Femur (tissue), 1 donor: ENCODE data around the gene SP100.
"Not testable (repeated sequence)": the region's sequence is repeated elsewhere in the genome, so short reads cannot be mapped to it uniquely, and the experiment has no call there.

ENCODE experiments used
- DNase-seq: peaks from one replicate; pipeline ENCODE4 v3.0.0-alpha.2; 2017

The SP100 gene

GRCh38 chr2:230416061-230416721 is at the start of gene SP100:
Gene SP100, plus strand, starts transcription at chr2:230416201. Its CDS starts 96 bp downstream, at chr2:230416297.
- peak; percentile 82 for DNase-seq

DNA sequence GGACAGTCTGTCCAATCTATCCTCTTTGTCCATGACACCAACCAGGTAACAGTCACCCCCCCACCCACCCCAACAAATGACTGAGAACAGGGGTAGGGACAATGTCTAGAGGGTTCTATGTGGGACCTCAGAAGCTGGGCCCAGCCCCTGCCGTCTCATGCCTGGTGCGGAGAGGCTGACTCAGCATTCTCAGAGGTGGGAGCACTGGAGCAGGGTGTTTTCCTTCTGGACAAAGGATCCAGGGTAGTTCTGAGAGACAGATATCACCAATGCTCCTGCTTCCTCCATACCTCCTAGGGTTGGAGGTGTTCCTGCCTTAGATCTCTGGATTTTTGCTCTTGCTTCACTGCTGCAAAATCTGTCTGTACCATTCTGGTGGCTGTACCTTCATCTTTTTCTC is 33.9 kb upstream of the SP100 start:
- no peak for DNase-seq

- DNase-seq = no peak
Observed at GRCh38 chr2:230383453-230383852, 32.5 kb upstream of the SP100 start.

- DNase-seq = no peak
Observed at GRCh38 chr2:230384986-230385385, 31.0 kb upstream of the SP100 start.

DNA sequence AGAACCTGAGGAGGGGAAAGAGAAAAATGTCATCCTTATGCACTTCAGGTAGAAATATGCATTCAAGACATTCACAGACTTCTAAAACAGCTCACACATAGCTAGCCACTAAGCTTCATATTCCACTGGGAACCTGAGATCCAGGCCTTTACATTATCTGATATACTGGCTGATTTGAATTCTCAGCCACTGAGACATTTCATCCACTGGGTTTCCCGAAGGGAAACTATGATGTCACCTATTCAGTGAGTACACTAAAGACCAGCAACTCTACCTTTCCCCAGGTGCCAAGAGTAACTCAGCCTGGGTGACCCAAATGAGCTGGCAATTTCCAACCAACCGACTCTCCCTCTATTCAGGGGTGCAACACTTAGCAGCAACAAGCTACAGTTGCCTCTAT is 21.7 kb upstream of the SP100 start:
- no peak for DNase-seq

DNA sequence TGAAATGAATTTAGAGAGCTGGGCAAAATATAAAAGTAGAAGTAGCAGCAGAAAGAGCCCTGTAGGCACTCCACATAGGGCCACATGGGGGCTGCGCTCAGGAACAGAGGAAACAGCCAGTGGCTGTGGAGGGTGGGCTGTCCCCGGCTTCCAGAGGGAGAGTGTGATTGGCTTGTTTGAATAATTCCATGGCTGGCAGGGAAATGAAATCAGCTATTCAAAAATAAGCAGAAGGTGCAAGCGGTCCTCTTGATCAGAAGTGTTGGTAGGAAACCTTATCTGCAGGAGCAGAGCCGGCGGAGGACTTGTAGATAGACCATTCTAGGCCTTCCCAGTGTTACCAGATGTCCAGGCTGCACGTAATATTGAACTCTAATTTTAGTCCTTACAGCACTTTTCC is 17.3 kb upstream of the SP100 start:
- not testable (repeated sequence) for DNase-seq

DNA sequence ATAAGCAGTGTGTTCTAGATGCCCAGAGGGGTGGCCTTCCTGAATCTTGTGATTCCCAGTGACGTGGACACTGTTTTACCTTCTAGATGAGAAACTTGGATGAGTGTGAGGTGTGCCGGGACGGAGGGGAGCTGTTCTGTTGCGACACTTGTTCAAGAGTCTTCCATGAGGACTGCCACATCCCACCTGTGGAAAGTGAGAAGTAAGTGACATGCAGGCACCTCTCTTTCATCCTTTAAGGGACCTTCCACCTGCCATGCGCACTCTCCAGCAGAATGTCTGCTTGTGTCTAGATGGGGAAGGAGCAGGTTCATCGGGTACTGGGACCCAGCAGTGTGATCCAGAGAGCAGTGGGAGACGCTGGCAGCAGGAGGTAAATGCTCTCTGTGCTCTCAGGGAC is 16.0 kb upstream of the SP100 start:
- DNase-seq = no peak

GRCh38 chr2:230400454-230400853 is 15.5 kb upstream of the SP100 start:
- DNase-seq = no peak

DNA sequence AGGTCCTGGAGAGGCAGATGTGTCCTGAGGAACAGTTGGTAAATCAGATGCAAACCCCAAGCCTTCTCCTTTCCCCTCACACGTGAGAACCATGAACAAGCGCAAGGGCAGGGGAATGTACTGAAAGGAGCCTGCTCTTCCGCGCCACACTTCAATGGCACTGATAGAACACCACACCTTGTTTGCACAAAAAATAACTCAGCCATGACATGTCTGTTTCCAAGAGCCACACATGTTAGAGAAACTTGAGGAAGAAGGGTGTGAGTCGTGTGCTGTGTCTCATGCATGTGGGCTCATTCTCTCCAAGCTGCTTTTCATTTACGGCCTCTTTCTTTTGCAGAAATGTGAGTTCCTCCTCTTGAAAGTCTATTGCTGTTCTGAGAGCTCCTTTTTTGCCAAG is 15.0 kb upstream of the SP100 start:
- not testable (repeated sequence) for DNase-seq

GRCh38 chr2:230403746-230404145 is 12.3 kb upstream of the SP100 start:
- no peak for DNase-seq

- DNase-seq = no peak
Observed at GRCh38 chr2:230405824-230406223, 10.2 kb upstream of the SP100 start.

GRCh38 chr2:230408244-230408842 is 7.7 kb upstream of the SP100 start:
- DNase-seq = no peak

DNA sequence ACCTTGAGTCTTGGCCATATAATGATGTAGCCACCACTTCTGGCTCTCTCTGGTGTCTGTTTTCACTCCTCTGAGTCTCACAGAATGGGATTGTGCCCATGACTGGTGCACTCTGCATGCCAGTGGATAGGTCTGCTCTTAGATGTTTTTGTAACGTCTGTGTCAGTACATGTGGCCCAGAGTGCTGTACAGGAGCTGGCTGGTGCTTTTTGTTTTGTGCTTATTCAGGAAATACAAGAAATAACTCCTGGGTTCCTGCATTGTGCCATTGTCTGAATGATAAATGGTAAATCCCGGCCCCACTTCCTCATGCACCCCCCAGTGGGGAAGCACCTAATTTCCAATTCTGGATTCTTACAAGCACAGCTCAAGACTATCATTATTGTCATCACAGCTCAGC is 6.7 kb upstream of the SP100 start:
- not testable (repeated sequence) for DNase-seq

DNA sequence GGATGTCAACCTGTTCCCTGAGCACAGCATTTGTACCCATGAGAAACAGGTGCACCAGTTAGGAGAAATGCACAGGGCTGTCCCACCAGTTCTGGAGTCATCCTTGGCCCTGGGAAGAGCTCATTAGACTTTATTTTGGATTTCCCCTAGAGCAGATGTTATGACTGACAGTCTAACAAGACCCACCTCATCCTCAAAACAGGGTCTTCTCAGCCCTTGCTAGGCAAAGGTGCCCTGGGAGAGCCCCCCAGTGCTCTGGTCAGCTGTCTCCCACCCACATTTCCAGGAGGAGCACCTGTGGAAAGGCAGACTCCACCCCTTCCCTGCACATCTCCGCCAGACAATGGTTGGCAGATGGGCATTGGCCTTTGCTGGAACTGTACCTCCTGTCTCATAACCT is 5.7 kb upstream of the SP100 start:
- no peak for DNase-seq

DNA sequence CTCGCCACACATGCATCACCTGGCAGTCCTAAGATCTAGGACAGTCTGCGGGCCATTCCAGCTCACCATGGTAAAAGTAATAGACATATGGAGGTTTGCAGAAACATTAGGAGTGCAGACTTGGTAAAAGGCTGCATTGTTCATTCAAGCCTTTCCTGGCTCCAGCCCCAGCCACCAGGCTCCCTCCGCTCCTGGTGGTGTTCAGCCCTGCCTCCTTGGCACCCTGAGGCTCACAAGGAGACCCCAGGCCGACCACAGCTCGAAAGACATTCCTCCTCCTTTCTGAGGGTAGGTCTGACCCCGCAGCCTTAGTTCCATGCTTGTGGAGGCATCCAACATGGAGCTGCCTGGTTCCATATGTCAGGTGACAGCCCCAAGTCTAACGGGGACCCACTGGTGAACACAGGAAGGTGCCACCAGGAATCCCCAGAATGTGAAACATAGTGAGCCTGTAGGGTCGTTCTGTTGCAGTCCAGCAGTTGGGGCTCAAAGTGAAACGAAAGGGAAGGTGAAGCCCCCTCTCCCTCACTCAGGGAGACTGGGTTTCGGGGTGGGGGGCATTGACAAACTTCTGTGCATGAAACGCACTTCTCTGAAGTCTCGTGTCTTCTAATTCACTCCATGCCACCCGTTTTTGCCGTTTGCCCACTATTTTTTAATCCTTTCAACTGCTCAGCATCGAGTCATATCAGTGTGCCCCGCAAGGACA is 5.0 kb upstream of the SP100 start:
- no peak for DNase-seq

- peak; percentile 77 for DNase-seq
Observed at GRCh38 chr2:230411570-230412370, 4.2 kb upstream of the SP100 start.

DNA sequence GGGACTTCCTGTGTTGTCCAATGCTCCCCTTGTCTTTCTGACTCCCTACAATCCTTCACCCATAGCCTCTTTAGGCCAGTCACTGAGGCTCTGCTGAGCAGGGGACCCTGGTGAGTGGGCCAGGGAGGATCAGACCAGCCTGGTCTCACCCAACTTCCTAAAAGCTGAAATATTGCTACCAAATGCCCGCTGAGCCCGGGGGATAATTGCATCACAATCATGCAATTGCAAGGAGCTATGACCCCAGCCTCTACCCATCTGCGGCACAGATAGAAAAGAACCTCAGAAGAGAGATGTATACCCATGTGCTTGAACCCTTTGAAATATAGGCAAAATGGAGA is 3.7 kb upstream of the SP100 start:
- no peak for DNase-seq

- DNase-seq = no peak
Observed at GRCh38 chr2:230412846-230413245, 3.2 kb upstream of the SP100 start.

DNA sequence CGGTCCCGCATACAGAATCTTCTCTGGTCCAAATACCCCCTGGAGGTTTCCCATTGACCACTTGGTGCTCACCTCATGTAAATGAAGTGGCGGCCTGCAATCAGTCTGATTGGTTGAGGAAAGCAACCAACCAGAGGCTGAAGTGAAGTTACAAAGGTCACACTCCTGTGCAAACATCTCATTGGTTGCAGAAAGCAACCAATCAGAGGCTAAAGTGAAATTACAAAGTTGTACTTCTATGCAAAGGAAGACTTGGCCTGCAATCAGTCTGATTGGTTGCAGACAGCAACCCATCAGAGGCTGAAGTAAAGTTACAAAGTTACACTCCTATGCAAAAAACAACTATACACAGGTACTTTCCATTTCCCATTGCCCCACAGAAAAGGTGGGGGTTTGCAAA is 2.5 kb upstream of the SP100 start:
- no peak for DNase-seq

DNA sequence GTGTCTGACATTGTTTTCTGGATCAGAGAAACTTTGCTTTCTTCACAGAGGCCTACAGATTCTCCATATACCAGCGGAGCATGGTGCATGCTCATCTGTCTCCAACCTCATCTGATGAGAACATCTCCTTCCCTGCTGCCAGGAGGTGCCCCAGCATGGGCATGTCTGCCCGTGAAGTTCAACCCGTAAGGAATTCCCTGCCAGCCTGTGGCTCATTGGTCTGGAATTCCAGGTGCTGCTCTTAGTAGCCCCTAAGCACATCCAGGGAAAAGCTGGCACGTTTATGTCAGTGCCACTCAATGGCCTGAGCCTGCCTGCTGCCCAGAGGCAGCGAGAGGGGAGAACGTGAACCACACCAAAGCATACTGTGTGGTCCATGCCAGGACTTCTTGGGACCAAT is 1.7 kb upstream of the SP100 start:
- no peak for DNase-seq

DNA sequence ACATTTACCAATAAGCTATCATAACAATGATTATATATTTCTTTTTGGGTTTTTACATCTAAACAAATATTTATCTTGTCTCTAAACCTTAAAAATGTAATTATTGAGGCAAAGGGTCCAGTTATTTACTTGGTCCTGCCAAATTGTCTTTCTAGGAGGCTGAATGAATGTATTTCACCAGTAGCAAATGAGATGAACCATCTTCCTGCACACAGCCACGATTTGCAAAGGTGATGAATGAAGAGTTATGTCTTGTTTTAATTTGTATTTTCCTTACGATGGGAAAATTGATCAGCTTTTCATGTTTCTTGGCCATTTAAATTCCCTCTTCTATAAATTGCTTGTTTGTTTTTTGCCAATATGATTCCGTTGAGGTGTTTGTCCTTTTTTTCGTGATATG is 1.4 kb downstream of the SP100 start:
- DNase-seq = no peak

DNA sequence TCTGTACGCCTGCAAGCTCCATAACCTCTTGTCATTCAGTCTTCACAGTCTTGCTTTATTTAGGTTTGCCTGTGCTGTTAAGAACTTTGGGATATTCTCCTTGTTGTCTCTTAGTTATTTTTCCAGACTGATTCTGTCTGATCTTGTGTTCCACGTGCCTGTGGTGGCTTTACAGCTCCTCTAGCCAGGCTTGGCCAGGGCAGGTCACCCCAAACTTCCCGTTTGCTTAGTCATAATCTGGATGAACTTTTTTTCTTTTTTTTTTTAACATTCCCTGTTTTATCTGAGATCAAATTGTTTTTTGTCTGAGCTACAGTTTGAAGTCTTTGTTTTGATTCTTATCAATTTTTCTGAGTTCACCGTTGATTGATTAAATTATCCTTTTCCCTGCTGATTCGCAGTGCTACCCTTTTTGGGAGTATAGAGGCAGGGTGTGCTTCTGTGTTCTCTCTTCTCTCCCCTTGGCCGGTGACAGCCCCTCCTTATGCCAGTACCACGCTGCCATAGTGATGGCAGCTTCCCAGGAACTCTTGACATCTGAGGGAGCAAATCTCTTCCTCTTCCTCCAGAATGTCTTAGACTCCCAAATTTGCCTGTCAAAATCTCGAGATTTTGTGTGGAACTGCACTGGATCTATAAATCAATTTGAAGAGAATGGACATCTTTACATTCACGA is 2.5 kb downstream of the SP100 start:
- DNase-seq = no peak

DNA sequence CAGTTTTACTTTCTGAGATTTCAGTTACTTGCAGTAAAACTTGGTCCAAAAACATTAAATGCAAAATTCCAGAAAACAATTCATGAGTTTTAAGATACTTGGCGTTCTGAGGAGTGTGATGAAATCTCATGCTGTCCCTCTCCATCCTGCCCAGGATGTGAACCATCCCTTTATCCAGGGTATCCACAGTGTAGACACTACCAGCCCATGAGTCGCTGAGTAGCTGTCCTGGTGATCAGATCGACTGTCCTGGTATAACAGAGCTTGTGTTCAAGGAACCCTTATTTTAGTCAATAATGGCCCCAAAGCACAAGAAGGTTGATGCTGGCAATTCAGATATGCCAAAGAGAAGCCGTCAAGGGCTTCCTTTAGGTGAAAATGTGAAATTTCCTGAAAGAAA is 3.2 kb downstream of the SP100 start:
- no peak for DNase-seq
